GM19467 (cell line): ENCODE data around the gene GSKIP.

Experiments used
- ATAC-seq: cut with Tn5 transposase; IDR thresholded peaks from one replicate; pipeline ENCODE4 v1.9.1; 2021; ENCODE audit warnings: mild to moderate bottlenecking, moderate library complexity; ENCODE audit not compliant: unreplicated experiment

GSKIP gene

DNA sequence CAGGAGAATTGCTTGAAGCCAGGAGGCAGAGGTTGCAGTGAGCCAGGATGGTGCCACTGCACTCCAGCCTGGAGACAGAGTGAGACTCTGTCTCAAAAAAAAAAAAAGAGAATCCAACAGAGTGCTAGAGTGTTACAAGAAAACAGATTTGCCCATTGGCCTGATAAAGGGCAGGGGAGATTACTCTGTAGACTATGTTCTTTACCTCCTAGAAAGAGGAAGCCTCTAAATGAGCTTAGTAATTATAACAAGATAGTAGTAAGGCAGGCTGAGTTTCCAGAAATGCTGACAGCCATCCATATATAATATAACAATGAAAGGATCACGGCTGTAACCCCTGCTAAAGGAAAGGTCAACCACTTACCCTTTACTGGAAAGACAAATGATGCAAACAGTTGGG, 53.0 kb downstream of the GSKIP start:
- no peak for ATAC-seq

DNA sequence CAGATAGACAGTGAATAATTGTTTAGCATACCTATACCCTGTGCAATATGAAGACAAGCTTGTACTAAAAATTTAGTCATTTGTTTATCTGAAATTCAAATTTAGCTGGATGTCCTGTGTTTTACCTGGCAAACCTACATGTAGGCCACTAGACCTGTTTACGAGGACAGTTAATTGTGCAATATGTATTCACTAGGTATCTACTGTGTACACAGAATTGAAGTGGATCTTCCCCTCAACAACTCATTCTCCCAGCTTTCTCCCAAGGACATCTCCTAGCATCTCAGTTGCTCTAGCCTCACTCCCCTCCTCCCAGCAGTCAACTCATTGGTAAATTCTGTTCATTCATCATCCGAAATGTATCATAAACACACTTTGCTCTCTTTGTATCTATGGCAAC, 53.9 kb downstream of the GSKIP start:
- ATAC-seq: no peak

DNA sequence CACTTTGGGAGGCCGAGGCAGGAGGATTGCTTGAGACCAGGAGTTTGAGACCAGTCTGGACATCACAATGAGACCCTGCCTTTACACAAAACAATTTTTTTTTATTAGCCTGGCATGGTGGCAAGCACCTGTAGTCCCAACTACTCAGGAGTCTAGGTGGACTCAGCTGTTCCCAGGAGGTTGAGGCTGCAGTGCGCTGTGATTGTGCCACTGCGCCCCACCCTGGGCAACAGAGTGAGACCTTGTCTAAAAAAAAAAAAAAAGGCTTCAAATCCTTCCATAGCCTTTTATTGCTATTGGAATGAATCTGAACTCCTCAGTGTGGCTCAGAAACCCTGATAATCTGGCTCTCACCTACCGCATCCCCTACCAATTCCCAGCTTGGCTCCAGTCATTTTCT, 54.7 kb downstream of the GSKIP start:
- ATAC-seq: no peak

DNA sequence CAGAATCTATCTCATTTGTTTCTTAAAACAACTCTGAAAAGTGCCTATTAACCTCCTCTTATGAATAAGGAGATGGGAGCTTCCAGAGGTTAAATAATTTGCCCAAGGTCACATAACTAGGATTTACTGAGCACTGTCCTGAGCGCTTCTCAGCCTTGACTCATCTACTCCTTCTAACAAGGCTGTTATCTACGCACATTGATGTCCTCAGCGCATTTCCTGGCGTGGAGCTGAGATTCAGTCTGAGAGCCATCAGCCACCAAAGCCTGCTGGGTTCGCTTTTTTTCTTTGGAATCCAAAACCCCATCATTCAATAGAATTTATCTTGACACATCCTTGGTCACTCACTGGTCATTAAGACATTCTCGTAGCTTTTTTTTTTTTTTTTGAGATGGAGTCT, 57.9 kb downstream of the GSKIP start:
- ATAC-seq: no peak

DNA sequence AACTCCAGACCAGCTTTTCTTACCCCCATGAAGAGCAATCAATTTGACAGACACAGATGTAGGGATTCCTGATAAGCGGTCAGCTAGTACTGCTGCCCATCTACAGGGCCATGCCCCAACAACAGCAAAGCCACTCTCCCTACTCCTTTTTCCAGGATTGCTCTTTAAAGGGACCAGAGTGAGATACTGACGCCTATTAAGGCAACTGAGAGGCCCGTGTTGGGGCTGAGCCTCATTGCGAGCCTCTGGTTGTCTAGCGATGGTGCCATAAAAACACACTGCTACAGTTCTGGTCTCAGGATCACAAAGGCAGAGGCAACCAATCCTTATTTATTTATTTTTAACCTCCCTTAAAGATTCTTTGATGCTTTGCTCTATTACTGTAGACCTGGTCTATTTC, 59.7 kb downstream of the GSKIP start:
- no peak for ATAC-seq

DNA sequence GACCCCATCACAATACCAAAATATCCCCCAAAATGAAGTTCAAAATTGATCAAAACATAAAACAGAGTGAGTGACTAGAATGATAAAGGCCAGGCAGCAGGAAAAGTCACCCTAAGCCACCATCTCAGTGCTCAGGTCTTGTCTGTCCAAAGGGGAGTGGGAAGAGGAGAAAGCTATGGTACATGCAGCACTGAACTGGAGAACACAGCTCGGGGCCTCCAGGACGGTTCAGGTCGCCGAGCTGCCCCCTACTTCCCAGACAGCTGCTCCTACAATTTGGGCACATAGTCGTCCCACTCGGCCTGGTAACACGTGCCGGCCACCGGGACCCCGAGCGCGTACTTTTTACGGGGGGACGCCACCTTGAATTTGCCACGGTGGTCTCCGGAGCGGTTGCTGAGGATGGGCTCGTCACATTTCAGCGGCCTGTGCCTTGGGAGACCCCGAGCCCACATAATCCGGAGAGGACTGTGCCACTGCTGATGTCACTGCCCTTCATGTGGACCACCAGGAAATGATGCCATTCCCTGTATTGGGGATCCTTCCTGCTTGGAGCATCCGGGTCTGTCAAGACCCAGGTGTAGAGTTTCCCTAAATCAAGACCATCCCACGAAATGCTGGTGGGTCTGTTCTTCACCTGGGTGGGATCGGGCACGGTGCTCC, 60.3 kb downstream of the GSKIP start:
- ATAC-seq: no peak

DNA sequence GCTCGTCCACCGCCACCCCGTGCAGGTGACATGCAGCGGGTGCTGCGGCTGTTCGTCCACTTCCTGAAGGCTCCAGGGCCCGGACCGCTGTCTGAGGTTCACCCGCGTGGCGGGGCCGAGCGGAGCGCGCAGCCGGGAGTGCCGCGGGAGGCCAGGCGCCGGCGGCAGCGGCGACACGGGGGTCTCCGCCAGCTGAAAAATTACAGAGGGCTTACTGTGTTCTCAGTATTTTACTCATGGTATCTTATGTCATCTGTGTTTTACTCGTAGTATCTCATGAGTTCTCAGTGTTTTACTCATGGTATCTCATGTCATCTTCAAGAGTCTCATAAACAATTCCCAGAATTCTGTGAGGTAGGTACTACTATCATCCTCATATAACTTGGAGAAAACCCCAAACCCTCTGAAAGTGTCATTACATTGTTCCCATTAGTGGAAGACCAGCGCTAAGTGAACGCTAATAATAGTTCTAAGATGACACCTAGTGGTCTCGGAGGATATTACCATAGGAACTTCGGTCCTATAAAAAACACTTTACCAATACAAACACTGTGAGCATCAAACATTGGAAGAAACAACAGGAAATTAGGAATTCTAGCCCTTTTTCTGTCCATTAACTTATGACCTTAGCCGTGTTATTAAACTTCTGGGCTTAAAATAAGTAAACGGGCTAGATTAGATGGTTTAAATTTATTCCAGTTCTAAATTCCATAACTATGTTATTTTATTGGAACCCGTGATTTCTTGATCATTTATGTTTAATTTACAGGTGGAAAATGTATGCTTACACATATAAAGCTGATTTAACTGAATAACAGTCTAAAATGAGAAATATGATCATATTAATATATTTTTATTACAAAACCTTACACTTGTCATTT, 61.0 kb downstream of the GSKIP start:
- ATAC-seq: peak; percentile 76

DNA sequence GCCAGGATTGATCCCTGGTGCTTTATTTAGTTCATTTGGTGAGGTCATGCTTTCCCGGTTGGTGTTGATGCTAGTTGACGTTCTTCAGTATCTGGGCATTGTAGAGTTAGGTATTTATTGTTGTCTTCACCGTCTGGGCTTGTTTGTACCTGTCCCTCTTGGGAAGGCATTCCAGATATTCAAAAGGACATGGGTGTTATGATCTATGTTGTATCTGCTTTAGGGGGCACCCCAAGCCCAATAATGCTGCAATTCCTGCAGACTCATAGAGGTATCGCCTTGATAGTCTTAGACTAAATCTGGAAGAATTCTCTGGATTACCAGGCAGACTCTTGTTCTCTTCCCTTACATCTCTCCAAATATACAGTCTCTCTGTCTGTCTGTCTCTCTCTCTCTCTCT, 70.7 kb downstream of the GSKIP start:
- no peak for ATAC-seq
